HG02588 (cell line): ENCODE data around the gene PCDHGA12.
"Not testable (repeated sequence)": the region's sequence is repeated elsewhere in the genome, so short reads cannot be mapped to it uniquely, and the experiment has no call there.

Experiments used
- ATAC-seq: cut with Tn5 transposase; IDR thresholded peaks from one replicate; pipeline ENCODE4 v1.9.1; 2021; ENCODE audit warnings: mild to moderate bottlenecking, moderate library complexity; ENCODE audit not compliant: unreplicated experiment

The PCDHGA12 gene

DNA sequence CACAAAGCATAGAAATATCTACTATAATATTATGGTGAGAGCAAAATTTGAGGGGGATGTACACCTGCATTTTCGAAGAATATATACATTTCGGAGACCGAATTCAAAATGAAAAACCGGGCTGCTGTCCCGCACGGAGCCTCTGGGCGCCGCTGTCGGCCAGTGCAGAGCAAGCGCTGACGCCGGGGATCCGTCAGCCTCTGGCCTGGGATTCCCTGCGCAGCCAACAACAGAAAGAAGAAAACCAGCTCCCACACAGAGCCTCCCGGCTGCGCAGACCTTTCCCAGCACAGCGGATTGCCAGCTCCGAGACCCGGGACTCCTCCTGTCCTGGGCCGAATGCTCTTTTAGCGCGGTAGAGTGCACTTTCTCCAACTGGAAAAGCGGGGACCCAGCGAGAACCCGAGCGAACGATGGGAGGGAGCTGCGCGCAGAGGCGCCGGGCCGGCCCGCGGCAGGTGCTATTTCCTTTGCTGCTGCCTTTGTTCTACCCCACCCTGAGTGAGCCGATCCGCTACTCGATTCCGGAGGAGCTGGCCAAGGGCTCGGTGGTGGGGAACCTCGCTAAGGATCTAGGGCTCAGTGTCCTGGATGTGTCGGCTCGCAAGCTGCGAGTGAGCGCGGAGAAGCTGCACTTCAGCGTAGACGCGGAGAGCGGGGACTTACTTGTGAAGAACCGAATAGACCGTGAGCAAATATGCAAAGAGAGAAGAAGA, 22.4 kb upstream of the PCDHGA12 start, which contains the start of gene PCDHGB6:
TSS of gene PCDHGB6 (plus strand) at position 232 of the 716 bp plus-strand sequence. CDS start at position 414, 182 bp downstream.
- ATAC-seq: peak; percentile 81

DNA sequence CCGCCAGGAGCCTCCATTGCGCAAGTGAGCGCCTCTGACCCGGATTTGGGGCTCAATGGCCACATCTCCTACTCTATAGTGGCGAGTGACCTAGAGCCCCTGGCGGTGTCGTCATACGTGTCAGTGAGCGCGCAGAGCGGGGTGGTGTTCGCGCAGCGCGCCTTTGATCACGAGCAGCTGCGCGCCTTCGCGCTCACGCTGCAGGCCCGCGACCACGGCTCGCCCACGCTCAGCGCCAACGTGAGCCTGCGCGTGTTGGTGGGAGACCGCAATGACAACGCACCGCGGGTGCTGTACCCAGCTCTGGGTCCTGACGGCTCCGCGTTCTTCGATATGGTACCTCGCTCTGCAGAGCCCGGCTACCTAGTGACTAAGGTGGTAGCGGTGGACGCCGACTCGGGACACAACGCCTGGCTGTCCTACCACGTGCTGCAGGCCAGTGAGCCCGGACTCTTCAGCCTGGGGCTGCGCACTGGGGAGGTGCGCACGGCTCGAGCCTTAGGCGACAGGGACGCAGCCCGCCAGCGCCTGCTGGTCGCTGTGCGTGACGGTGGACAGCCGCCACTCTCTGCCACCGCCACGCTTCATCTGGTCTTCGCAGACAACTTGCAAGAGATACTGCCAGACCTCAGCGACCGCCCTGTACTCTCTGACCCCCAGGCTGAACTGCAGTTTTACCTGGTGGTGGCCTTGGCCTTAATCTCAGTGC, 20.6 kb upstream of the PCDHGA12 start:
- ATAC-seq: no peak

DNA sequence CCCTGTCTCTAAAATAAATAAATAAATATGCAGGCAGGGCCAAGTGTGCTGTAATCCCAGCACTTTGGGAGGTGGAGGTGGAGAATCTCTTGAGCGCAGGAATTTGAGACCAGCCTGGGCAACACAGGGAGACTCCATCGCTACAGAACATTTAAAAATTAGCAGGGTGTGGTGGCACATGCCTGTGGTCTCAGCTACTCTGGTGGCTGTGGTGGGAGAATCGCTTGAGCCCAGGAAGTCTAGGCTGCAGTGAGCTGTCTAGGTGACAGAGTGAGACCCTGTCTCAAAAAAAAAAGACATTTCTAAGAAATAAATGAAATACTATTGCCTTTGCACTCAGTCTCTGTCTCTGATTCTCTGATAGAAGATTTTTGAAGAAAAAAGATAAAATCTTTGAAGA, 18.7 kb upstream of the PCDHGA12 start:
- ATAC-seq: no peak

DNA sequence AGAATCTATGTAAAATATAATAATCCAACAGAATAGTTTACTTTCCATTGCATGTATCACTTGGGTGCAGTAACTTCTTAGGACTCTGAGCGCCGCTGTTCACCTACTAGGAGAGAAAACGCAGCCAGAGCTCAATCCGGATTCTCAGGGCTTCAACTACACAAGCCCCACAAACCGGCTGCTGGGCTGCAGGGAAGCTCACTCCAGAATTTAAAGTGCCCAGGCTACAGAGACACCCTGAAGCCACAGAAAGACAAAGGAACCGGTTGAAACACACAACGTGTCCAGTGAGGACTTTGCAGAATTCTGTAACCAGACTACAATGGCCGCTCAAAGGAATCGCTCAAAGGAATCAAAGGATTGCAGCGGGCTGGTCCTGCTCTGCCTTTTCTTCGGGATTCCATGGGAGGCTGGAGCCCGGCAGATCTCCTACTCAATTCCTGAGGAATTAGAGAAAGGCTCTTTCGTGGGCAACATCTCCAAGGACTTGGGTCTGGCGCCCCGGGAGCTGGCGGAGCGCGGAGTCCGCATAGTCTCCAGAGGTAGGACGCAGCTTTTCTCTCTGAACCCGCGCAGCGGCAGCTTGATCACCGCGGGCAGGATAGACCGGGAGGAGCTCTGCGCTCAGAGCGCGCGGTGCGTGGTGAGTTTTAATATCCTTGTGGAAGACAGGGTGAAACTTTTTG, 17.3 kb upstream of the PCDHGA12 start, which contains the start of gene PCDHGA10:
TSS of gene PCDHGA10 (plus strand) at position 134 of the 686 bp plus-strand sequence. CDS start at position 323, 189 bp downstream.
- peak; percentile 41 for ATAC-seq

DNA sequence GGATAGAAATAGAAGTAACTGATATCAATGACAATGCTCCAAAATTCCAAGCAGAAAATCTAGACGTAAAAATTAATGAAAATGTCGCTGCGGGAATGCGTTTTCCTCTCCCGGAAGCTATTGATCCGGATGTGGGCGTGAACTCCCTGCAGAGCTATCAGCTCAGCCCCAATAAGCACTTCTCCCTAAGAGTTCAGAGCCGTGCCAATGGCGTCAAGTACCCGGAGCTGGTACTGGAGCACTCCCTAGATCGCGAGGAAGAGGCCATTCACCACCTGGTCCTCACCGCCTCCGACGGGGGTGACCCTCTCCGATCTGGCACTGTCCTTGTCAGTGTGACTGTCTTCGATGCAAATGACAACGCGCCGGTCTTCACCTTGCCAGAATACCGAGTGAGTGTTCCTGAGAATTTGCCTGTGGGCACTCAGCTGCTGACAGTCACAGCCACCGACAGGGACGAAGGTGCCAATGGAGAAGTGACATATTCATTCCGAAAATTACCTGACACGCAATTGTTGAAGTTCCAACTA, 16.7 kb upstream of the PCDHGA12 start:
- no peak for ATAC-seq

DNA sequence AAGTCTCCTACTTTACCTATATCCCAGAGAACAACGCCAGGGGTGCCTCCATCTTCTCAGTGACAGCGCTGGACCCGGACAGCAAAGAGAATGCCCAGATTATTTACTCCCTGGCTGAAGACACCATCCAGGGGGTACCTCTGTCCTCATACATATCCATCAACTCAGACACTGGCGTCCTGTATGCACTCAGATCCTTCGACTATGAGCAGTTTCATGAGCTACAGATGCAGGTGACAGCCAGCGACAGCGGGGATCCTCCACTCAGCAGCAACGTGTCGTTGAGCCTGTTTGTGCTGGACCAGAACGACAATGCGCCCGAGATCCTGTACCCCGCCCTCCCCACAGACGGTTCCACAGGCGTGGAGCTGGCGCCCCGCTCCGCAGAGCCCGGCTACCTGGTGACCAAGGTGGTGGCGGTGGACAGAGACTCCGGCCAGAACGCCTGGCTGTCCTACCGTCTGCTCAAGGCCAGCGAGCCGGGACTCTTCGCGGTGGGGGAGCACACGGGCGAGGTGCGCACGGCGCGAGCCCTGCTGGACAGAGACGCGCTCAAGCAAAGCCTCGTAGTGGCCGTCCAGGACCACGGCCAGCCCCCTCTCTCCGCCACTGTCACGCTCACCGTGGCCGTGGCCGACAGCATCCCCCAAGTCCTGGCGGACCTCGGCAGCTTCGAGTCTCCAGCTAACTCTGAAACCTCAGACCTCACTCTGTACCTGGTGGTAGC, 15.6 kb upstream of the PCDHGA12 start:
- ATAC-seq: not testable (repeated sequence)

DNA sequence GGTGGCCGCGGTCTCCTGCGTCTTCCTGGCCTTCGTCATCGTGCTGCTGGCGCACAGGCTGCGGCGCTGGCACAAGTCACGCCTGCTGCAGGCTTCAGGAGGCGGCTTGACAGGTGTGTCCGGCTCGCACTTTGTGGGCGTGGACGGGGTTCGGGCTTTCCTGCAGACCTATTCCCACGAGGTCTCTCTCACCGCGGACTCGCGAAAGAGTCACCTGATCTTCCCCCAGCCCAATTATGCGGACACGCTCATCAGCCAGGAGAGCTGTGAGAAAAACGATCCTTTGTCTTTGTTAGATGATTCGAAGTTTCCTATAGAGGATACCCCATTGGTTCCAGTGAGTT, 15.1 kb upstream of the PCDHGA12 start:
- ATAC-seq: not testable (repeated sequence)

DNA sequence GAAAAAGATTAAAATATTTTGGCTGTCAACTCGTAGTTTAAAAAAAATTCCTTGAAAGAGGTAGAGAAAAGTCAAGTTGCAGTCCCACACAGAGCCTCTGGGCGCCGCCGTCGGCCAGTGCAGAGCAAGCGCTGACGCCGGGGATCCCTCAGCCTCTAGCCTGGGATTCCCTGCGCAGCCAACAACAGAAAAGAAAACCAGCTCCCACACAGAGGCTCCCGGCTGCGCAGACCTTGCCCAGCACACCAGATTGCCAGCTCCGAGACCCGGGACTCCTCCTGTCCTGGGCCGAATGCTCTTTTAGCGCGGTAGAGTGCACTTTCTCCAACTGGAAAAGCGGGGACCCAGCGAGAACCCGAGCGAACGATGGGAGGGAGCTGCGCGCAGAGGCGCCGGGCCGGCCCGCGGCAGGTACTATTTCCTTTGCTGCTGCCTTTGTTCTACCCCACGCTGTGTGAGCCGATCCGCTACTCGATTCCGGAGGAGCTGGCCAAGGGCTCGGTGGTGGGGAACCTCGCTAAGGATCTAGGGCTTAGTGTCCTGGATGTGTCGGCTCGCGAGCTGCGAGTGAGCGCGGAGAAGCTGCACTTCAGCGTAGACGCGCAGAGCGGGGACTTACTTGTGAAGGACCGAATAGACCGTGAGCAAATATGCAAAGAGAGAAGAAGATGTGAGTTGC, 12.7 kb upstream of the PCDHGA12 start, which contains the start of gene PCDHGB7:
TSS of gene PCDHGB7 (plus strand) at position 184 of the 679 bp plus-strand sequence. CDS start at position 367, 183 bp downstream.
- peak; percentile 83 for ATAC-seq

DNA sequence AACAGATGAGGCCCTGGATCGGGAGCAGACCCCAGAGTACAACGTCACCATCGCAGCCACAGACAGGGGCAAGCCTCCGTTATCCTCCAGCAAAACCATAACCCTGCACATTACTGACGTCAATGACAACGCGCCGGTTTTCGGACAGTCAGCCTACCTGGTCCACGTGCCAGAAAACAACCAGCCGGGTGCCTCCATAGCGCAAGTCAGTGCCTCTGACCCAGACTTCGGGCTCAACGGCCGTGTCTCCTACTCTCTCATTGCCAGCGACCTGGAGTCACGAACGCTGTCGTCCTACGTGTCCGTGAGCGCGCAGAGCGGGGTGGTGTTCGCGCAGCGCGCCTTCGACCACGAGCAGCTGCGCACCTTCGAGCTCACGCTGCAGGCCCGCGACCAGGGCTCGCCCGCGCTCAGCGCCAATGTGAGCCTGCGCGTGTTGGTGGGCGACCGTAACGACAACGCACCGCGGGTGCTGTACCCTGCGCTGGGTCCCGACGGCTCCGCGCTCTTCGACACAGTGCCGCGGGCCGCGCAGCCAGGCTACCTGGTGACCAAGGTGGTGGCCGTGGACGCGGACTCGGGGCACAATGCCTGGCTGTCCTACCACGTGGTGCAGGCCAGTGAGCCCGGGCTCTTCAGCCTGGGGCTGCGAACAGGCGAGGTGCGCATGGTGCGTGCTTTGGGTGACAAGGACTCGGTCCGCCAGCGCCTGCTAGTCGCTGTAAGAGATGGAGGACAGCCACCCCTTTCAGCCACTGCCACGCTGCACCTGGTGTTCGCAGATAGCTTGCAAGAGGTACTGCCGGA, 11.0 kb upstream of the PCDHGA12 start:
- ATAC-seq: no peak

DNA sequence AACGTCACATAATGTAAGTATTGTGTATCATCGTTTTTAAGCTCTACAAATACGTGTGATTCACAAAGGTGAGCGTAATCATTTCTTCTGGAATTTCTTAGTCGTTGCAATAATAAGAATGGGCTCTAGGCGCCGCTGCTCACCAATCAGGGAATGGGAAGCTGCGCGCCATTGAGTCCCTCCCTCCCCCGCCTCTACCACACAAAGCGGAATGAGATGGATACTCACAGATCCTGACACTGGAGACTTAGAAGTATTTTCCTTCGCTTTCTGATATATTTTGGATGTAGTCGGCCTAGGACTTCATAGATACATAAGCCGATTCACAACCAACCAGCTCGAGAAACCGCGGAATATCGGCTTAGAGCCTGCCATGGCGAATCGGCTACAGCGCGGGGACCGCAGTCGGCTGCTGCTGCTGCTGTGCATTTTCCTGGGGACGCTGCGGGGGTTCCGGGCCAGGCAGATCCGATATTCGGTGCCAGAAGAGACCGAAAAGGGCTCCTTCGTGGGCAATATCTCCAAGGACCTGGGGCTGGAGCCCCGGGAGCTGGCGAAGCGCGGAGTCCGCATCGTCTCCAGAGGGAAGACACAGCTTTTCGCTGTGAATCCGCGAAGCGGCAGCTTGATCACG, 9.3 kb upstream of the PCDHGA12 start, which contains the start of gene PCDHGA11:
TSS of gene PCDHGA11 (plus strand) at position 197 of the 634 bp plus-strand sequence. CDS start at position 374, 177 bp downstream.
- ATAC-seq: no peak

DNA sequence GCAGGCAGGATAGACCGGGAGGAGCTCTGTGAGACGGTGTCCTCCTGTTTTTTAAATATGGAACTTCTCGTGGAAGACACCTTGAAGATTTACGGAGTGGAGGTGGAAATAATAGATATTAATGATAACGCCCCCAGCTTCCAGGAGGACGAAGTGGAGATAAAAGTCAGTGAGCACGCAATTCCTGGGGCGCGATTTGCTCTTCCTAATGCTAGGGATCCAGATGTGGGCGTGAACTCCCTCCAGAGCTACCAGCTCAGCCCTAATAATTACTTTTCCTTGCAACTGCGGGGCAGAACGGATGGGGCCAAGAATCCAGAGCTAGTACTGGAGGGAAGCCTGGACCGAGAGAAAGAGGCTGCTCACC, 8.8 kb upstream of the PCDHGA12 start:
- ATAC-seq: no peak

DNA sequence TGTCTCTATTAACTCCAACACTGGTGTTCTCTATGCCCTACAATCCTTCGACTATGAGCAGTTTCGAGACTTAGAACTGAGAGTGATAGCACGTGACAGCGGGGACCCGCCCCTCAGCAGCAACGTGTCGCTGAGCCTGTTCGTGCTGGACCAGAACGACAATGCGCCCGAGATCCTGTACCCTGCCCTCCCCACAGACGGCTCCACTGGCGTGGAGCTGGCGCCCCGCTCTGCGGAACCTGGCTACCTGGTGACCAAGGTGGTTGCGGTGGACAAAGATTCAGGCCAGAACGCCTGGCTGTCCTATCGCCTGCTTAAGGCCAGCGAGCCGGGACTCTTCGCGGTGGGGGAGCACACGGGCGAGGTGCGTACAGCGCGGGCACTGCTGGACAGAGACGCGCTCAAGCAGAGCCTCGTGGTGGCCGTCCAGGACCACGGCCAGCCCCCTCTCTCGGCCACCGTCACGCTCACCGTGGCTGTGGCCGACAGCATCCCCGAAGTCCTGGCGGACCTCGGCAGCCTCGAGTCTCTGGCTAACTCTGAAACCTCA, 7.5 kb upstream of the PCDHGA12 start:
- ATAC-seq: no peak

DNA sequence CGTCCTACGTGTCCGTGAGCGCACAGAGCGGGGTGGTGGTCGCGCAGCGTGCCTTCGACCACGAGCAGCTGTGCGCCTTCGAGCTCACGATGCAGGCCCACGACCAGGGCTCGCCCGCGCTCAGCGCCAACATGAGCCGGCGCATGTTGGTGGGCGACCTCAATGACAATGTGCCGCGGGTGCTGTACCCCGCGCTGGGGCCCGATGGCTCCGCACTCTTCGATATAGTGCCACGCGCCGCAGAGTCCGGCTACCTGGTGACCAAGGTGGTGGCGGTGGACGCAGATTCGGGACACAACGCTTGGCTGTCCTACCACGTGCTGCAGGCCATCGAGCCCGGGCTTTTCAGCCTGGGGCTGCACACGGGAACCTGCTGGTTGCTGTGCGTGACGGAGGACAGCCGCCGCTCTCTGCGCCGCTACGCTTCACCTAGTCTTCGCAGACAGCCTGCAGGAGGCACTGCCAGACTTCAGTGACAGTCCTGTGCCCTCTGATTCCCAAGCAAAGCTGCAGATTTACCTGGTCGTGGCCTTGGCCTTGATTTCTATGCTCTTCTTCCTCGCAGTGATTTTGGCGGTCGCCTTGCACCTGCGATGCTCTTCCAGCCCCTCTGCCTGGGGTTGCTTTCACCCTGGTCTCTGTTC, 2.4 kb upstream of the PCDHGA12 start:
- no peak for ATAC-seq

DNA sequence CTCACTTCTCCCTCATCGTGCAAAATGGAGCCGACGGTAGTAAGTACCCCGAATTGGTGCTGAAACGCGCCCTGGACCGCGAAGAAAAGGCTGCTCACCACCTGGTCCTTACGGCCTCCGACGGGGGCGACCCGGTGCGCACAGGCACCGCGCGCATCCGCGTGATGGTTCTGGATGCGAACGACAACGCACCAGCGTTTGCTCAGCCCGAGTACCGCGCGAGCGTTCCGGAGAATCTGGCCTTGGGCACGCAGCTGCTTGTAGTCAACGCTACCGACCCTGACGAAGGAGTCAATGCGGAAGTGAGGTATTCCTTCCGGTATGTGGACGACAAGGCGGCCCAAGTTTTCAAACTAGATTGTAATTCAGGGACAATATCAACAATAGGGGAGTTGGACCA, 979 bp downstream of the PCDHGA12 start:
- no peak for ATAC-seq

DNA sequence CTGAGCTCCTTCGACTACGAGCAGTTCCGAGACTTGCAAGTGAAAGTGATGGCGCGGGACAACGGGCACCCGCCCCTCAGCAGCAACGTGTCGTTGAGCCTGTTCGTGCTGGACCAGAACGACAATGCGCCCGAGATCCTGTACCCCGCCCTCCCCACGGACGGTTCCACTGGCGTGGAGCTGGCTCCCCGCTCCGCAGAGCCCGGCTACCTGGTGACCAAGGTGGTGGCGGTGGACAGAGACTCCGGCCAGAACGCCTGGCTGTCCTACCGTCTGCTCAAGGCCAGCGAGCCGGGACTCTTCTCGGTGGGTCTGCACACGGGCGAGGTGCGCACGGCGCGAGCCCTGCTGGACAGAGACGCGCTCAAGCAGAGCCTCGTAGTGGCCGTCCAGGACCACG, 2.0 kb downstream of the PCDHGA12 start:
- ATAC-seq: not testable (repeated sequence)

DNA sequence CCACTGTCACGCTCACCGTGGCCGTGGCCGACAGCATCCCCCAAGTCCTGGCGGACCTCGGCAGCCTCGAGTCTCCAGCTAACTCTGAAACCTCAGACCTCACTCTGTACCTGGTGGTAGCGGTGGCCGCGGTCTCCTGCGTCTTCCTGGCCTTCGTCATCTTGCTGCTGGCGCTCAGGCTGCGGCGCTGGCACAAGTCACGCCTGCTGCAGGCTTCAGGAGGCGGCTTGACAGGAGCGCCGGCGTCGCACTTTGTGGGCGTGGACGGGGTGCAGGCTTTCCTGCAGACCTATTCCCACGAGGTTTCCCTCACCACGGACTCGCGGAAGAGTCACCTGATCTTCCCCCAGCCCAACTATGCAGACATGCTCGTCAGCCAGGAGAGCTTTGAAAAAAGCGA, 2.4 kb downstream of the PCDHGA12 start:
- ATAC-seq: not testable (repeated sequence)

DNA sequence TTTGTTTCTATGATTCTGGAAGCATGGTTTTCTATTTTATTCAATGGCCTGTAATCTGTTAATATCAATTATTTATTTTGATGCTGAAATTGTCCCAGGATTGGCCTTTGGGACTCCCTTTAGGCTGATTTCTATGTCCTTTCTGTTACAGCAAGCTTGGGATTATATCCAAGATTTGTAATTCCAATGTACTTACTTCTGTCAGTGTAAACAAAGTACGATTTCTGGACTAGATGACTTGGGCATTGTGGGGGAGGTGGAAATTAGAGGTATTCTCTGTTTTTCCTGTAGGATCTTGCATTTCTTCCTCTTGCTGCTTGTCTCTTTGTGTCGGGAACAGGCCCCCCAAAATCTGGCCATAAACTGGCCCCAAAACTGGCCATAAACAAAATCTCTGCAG, 3.7 kb downstream of the PCDHGA12 start:
- no peak for ATAC-seq

DNA sequence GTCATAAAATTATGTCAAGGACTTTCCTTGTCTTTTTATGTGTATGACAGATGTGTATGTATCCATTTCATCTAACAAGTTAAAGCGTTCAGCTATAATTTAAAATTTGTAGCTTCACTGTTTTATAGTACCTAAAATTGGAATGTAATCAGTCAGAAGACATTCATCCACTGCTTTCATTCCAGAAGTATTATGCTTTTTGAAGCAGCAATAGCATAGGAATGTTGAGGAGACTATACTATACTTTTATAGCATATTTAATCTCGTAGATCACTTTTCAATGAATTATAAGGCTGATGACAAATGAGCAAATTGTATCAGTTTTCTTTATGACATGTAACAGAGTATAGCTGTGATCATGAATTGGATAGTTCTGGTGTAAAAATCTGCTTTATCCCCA, 6.9 kb downstream of the PCDHGA12 start:
- ATAC-seq: no peak
